Kidney epithelial cell (primary cell): ENCODE results near the gene ZSWIM6. TPM values are rescaled to one million over a fixed set of nuclear protein-coding genes. Genes with fewer than 3 reads are reported as not detected.

Experiments
- DNase-seq: peaks from one replicate; pipeline ENCODE4 v3.0.0-alpha.2; 2010; ENCODE audit warnings: low read depth
- H3K27me3 ChIP-seq: 2 replicates; pipeline ENCODE4 v1.6.0; 2011; ENCODE audit warnings: low read length; ENCODE audit not compliant: control insufficient read depth, insufficient read depth
- H3K36me3 ChIP-seq: 2 replicates; pipeline ENCODE4 v1.5.1; 2011; ENCODE audit warnings: low read length; ENCODE audit not compliant: control insufficient read depth, insufficient read depth
- H3K4me3 ChIP-seq: 2 replicates; pipeline ENCODE4 v1.5.1; 2011; ENCODE audit warnings: low read depth, mild to moderate bottlenecking, control low read depth, low read length
- total RNA-seq: library from RNA; depleted of rRNA; stranded (reverse); fragments of >200 nt; gene quantifications from 2 replicates; pipeline ENCODE4 v1.2.3, GENCODE V29; 2015
- TF ChIP-seq, protein P1 (sequence below): IDR thresholded peaks from 2 replicates; pipeline ENCODE4 v1.5.1; 2011; ENCODE audit warnings: mild to moderate bottlenecking, moderate library complexity, low read length, control low read depth, inconsistent platforms; ENCODE audit not compliant: insufficient read depth, poor library complexity, severe bottlenecking

ZSWIM6 gene
- total RNA-seq, 1 donor from 2014 or later: 18.5 TPM

DNA sequence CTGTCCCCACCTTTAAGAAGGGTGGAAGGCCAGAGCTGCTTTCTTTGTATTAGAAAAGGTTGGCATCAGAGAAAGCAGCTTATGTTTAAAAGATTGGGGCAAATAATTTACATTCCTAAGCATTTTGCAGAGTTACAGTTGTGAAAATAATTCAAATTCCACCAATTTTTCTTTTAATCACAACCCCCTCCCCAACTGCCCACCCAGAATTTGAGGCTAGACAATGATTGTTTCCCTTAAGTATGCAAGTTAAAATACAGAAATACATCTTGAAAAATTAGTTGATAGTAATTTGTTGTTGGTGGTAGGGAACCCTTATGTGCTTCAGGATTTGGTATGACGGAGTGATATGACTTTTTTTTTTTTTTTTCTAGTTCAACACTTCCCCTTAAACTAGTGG, 133.0 kb downstream of the ZSWIM6 start:
- Histone ChIP-seq H3K36me3 (no peaks in the 10 kb centered on the region), H3K4me3 (no peak overlapping the region), H3K27me3 (no peaks in the 10 kb centered on the region)
- DNase-seq: no peak
- TF ChIP-seq, protein P1, sequence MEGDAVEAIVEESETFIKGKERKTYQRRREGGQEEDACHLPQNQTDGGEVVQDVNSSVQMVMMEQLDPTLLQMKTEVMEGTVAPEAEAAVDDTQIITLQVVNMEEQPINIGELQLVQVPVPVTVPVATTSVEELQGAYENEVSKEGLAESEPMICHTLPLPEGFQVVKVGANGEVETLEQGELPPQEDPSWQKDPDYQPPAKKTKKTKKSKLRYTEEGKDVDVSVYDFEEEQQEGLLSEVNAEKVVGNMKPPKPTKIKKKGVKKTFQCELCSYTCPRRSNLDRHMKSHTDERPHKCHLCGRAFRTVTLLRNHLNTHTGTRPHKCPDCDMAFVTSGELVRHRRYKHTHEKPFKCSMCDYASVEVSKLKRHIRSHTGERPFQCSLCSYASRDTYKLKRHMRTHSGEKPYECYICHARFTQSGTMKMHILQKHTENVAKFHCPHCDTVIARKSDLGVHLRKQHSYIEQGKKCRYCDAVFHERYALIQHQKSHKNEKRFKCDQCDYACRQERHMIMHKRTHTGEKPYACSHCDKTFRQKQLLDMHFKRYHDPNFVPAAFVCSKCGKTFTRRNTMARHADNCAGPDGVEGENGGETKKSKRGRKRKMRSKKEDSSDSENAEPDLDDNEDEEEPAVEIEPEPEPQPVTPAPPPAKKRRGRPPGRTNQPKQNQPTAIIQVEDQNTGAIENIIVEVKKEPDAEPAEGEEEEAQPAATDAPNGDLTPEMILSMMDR: no peak

- DNase-seq: no peak
- TF ChIP-seq, protein P1: no peak
- no peak overlapping the region for H3K4me3 ChIP-seq
- no peaks in the 10 kb centered on the region for H3K27me3 ChIP-seq
- no peaks in the 10 kb centered on the region for H3K36me3 ChIP-seq
Observed at GRCh38 chr5:61465496-61465895, 133.4 kb downstream of the ZSWIM6 start.

GRCh38 chr5:61466017-61466416, 134.0 kb downstream of the ZSWIM6 start:
- DNase-seq: no peak
- Histone ChIP-seq H3K4me3 (no peak overlapping the region), H3K27me3 (no peaks in the 10 kb centered on the region), H3K36me3 (no peaks in the 10 kb centered on the region)
- TF ChIP-seq, protein P1: no peak

DNA sequence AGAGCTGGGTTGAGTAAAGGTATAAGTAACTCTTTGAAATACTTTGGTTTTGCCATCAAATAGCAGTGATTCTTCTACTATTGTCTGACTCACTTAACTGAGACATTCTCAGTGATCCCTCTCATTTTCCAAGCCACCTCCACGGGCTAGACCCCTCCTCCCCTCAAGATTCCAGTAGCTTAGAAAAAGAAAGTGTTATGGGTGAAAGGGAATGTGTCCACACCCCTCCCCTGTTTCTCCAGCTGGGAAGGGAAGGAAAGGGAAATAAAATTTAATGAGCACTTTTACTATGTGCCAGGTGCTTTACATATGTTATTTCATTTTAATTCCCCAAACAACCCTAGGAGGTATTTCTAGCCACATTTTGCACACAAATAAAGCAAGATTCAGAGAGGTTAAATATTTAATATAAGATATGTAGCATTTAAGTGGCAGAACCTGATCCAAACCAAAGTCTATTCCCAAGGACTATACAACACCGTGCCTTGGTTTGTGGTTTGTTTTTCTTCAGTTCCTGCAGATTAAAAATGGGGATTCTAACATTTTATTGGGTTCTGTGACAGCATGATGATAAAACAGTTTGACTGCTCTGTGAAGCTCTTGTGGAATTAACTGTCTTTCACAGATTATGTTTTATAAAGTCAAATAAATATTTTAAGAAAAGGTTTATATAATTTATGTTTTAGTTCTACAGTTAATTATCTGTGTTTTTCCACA, 135.9 kb downstream of the ZSWIM6 start:
- Histone ChIP-seq H3K36me3 (no peaks in the 10 kb centered on the region), H3K4me3 (no peak overlapping the region), H3K27me3 (no peaks in the 10 kb centered on the region)
- TF ChIP-seq, protein P1: no peak
- DNase-seq: peak; percentile 83

DNA sequence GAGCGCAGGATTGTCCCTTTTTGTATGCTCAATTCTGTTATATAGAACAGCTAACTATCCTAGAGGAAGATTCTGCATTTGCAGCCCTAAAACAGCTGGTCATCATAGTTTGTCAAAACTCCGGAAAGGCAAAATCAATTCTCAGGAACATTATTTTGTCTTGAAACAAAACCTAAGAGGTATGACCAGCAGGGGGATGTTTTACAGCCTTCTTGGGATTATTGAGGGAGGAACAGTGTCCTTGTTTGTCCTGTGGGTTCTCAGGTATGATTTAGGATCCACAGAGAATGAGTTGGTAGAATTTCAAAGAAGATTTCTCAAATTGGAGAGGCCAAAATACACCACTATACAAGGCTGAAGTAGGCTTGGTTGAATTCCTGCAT, 136.4 kb downstream of the ZSWIM6 start:
- DNase-seq: no peak
- TF ChIP-seq, protein P1: peak; percentile 34

DNA sequence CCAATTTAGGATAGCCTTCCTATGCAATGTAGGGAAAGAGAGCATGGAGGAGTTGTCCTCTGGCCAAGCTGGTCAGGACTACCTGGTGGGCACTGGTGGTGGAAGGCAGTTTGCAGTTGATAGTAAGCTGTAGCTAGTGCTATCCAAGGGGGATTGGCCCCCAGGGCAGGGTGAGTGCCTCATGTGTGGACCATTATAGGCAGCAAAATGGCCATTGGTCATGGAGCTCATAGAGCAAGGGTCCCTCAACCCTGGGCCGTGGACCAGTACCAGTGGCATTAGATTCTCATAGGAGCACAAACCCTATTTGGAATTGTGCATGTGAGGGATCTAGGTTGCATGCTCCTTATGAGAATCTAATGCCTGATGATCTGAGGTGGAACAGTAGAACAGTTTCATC, 139.3 kb downstream of the ZSWIM6 start:
- TF ChIP-seq, protein P1: no peak
- DNase-seq: no peak
- H3K4me3 ChIP-seq: no peak overlapping the region
- H3K36me3 ChIP-seq: no peaks in the 10 kb centered on the region
- H3K27me3 ChIP-seq: no peaks in the 10 kb centered on the region

More for the DNA sequence above, 136.4 kb downstream of the ZSWIM6 start:
- H3K27me3 ChIP-seq: no peaks in the 10 kb centered on the region
- H3K36me3 ChIP-seq: no peaks in the 10 kb centered on the region
- H3K4me3 ChIP-seq: no peak overlapping the region
